ENCODE results near the gene FER. TPM values are rescaled to one million over a fixed set of nuclear protein-coding genes. Genes with fewer than 3 reads are reported as not detected.
"Not testable (repeated sequence)": the region's sequence is repeated elsewhere in the genome, so short reads cannot be mapped to it uniquely, and the experiment has no call there.

FER gene
- 12.3 TPM for total RNA-seq
- long read RNA-seq, partial matches to known transcripts = 0 of 17 reads
- long read RNA-seq, other reads (novel, unspliced or antisense) = 17 of 17 reads

DNA sequence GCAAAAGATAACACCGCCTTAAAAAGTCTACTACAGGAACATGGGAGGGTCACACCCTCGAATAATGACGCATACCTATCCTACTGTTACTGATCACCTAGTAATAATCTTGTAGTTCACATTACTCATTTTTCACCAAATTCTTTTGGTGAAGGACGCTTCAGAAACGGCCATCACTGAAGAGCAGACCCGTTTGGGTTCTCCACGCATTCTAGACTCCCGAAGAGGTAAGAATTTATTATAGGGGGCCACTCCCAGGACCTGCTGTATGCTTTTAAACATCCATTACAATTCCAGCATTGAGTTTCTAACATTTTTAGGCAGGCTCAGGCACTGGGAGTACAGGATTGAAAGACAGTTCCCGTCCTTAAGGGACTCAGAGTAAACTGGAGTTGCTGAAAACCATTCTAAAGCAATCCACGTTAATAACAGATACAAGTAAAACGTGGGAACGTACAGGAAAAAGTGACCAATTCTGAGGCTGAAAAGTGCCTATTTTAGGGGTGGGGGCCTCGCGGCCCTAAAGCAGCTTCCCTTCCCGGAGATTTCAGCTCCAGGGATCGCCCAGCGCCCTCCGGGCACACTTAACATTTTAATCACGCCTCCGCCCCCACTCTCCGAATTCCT lies at the start of gene FER:
TSS of gene FER (plus strand) at position 124 of the 627 bp plus-strand sequence. CDS start 50,286 bp downstream, outside the sequence.
- intact Hi-C loops (cut with micrococcal nuclease) = no loop called here
- ATAC-seq (peak; percentile 31), DNase-seq (no peak)

DNA sequence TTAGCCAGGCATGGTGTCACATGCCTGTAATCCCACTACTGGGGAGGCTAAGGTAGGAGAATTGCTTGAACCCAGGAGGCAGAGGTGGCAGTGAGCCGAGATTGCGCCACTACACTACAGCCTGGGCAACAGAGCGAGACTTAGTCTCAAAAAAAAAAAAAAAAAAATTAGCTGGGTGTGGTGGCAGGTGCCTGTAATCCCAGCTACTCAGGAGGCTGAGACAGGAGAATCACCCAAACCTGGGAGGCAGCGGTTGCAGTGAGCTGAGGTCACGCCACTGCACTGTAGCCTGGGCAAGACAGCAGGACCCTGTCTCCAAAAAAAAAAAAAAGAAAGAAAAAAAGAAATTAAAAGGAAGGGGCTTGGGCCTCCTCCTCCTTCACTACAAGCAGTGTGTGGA lies 47.3 kb upstream of the FER start:
- intact Hi-C loops (cut with micrococcal nuclease); DNase-seq; ATAC-seq: not testable (repeated sequence)

DNA sequence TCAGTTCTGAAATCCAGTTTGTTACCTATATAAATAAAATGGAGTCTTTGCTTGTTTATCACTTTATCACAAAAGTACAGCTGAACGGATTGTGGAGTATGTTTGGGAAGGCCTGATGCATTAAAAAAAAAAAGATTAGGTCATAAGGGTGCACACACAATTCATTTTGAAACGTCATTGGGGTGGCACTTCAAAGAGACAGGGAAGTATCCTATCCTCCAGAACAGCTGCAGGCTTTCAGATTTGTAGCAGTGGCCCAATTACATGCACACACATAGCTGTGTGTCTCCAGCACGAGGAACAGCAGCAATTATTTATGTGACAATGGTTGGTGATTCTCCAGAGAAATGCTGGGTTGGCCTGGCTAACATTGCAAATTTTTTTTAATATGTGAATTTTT lies 46.8 kb upstream of the FER start:
- ATAC-seq = no peak
- intact Hi-C loops (cut with micrococcal nuclease) = no loop called here

DNA sequence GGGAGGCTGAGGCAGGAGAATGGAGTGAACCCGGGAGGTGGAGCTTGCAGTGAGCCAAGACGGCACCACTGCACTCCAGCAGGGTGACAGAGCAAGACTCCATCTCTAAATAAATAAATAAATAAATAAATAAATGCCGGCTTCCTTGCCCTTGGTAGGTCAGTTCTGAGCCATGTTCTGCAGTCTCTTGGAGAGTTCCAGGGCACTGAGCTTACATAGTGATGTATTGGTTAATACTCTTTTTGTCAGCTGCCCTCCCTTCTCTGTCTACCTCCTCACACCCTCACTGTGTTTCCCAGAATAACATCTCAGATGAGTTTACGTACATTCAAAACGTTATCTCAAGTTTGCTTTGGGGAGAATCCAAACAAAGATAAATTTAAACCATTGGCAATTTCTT lies 45.2 kb upstream of the FER start:
- no peak for DNase-seq
- no peak for ATAC-seq
- intact Hi-C loops (cut with micrococcal nuclease) = no loop called here

More for the DNA sequence above, 46.8 kb upstream of the FER start:
- DNase-seq = no peak

DNA sequence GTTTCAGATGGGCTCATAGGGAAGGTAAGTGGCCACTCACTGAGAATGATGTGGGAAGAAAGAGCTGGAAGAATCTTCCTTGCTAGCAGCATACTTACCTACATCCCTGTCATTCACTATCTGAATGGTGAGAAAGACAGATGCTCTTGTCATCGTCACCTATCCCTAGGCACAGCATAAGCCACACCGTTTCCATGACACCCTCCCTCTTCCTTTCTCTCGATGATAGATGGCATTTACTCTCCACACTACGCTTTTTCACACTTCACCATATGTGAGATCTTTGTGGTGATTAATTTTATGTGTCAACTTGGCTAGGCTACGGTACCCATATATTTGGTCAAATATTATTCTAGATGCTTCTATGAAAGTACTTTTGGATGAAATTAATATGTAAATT lies 44.4 kb upstream of the FER start:
- intact Hi-C loops (cut with micrococcal nuclease) = no loop called here
- ATAC-seq = no peak
- no peak for DNase-seq

DNA sequence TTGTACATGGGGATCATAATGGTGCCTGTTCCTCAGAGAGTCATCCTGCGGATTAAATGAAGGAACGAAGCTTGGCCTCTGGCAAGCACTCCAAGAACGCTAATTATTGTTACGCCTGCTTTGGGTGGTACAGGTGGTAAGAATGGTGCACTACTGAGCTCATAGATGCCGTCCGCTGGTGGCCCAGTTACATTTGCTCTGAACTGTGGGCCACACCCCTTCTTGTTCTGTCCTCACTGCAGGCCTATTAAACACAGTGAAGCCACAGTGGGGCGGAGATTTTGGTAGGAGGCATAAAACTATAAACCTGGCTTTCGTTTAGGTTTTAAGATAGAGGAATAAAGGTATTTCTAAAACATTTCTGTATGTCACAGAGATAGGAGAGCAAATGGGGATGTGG lies 40.6 kb upstream of the FER start:
- intact Hi-C loops (cut with micrococcal nuclease) = no loop called here
- ATAC-seq (no peak), DNase-seq (no peak)

DNA sequence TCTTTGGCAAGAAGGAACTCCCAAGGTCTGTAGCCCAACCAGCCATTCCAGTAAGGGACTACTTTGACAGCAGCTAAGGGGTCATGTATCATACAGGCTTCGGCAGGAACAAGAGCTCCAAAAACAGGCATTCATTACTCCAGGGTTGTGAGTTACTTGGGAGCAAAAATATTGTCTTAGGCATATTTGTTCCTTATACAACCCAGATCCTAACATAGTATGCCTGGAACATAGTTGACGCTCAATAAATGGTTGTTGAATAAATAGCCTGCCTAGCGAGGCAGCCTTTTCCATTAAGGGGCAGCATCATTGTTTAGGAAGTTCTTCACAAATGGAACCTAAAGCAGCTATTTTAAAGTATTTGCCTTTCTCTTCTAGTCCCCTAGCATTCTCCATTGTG lies 35.8 kb upstream of the FER start:
- no peak for ATAC-seq
- intact Hi-C loops (cut with micrococcal nuclease) = no loop called here
- DNase-seq = no peak

DNA sequence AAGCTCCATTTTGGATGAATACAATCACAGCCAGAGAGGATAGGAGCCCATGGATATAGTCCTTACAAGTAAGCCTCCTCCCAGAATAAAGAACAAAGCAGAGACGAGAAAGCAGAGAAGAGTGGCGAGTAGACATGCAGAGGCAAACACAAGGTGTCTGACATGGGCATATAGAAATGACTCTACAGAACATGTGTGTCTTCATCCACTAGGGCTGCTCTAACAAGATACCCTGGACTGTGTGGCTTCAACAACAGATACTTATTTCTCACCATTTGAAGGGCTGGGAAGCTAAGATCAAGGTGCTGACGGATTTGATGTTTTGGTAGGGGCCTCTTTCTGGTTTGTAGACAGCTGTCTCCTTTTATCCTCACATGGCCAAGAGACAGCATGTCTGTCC lies 32.3 kb upstream of the FER start:
- no peak for DNase-seq
- intact Hi-C loops (cut with micrococcal nuclease) = no loop called here
- ATAC-seq = no peak

DNA sequence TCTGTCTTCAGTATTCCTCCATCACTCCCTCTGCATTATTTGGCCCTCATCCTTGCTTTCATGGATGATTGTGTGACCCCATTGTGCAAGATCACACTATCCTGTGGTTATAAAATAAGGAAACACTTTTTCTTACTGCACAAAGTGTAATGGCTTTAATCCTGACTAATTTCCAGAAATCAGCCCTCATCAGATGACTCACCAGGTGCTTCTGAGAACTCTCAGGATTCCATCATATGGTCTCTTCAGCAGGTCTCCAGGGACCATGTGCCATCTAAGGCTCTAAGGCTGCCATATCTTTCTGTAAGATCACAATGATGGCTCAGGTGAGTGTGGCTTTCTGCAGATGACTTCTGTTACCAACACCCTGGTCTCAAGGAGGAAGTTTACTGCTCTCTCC lies 27.3 kb upstream of the FER start:
- DNase-seq (no peak), ATAC-seq (no peak)
- intact Hi-C loops (cut with micrococcal nuclease) = no loop called here

DNA sequence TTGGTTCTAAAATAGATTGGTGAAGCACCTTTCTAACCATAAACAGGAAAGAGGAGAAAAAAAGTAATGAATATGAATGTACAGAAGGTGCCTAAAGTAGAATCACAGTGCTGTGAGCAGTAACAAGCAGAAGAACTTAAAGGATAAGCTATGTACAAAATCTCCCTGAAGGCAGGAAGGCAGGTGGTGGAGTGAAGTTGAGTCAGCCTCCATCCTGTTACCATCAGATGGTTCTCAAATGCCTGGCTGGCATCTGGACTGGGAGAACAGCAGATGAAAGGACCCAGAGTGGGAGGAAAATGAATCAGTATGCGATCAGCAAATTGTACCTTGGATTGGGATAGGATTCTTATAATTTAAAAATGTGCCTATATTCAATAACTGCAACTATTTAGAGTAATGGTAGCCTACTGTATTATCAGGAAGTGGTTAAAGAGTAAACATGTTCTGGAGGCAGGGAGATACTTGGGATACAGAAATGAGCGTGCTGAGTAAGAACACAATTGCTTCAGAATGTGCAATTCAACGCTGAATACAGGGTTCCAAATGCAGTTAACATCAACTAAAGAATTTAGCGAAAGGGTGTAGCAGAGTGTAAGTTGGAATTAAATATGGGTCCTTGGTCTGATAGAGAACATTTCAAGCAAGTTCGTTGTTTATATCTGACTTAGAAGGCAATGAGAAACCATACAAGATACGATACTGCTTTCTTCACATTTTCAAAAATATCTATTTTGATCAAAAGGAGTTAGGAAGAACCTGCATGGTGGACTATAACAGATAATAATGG lies 21.1 kb upstream of the FER start:
- ATAC-seq = no peak
- intact Hi-C loops (cut with micrococcal nuclease) = no loop called here
- no peak for DNase-seq

DNA sequence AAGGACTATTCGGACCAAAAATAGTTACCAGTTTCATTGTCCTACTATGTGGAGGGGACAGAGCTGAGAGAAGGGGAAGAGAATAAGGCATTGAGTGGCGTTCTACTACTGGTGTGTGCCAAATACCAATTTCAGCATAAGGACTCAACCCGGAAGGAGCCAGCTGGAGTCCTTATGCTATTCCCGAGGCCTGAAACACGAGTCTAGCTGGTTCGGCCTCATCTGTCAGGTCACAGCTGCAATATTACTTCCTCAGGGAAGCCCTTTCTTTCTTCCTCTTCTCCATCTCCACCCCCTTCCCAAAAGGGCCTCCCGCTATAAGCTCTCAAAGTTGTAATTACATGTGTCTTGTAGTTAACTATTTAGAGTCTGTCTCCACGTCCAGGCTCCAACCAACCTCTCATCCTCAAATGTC lies 20.5 kb upstream of the FER start:
- intact Hi-C loops (cut with micrococcal nuclease) = no loop called here
- no peak for DNase-seq
- ATAC-seq = peak; percentile 46

DNA sequence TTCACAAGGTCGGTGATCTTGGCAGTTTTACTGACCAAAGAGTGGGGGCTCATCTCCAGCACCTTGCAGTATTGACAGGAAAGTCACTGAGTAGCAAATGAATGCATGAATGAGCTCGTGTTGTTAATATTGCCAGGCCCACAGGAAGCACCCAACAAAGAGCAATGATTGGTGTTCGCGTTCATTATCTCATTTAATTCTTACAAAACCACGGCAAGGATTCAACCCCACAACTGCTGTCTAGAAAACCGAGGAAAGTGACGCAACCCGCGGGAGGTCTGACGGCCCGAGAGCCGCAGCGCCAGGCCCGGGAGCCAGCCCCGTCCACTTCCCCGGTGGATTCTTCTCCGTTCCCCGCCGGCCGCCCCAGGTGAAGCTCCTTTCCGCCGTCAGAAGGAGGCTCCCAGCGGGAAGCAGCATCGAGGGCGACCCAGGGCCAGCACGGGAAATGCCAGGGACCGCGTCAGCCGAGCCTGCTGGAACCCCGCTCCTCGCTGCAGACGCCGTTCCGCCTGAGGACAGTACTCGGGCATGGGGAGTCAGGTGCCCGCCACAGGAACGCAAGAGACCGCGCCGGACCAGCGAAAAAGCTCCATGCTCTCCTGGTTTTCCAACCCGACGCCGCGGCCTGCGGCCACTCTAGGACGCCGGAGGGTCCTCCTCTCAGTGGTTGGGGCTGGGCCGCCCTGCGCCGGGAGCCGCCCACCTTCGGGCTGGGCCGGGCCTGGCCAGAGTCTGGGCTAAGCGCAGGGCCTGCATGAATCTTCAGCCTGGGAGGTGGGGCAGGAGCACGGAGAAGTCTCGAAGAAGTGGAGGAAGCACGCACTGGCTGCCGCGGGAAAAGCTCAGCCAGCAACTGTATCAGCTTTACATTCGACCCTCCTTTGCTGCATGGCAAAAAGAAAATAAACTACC lies 19.8 kb upstream of the FER start:
- DNase-seq = peak; percentile 94
- intact Hi-C loops (cut with micrococcal nuclease) = no loop called here

DNA sequence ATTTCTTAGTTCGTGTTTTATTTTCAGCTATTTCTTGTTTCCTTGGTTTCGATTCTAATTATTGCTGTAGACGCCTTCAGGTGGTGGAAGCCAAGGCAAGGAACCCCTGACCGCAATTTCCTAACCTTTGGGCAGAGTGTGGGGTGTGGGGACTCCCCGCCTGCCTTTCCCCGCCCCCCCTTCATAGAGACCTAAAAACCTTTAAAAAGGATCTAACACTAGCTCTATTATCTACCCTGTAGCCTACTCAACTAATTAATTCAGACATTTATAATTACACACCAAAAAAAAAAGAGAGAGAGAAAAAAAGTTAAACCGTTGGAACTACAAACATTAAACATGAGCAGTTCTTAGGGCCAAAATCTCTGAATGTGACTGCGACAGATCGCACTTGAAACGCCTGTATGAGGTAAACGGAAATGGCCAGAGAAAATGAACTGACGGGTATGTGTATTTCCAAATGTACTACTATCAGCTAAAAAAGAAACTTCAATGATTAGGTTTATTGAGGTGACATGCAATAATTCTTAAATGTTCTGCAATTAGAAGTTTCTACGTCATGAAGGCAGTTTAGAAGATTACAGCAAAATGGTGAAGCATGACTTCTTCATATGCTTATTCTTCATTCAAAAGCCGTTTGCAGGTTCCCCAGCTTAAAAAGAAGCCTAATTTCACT lies 19.0 kb upstream of the FER start:
- DNase-seq (no peak), ATAC-seq (peak; percentile 4)
- intact Hi-C loops (cut with micrococcal nuclease) = no loop called here

More for the DNA sequence above, 19.8 kb upstream of the FER start:
- ATAC-seq = peak; percentile 100

DNA sequence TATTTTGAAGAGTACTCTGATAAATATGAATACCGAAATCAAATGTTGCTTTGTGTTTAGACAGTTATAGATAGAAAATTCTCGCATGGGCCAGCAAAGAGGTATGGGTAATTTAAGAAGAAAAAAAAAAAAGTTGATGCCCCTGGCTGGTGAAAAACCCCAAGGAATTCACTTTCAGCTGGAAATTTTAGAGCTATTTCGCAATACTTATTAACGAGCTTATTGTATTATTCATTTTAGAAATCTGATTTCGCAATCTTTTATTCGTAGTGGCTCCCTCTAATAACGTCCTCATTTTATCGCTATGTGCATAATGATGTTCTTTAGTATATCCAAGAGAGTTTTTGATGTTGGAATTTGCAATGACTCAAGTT lies 18.5 kb upstream of the FER start:
- intact Hi-C loops (cut with micrococcal nuclease) = no loop called here
- DNase-seq (no peak), ATAC-seq (no peak)

DNA sequence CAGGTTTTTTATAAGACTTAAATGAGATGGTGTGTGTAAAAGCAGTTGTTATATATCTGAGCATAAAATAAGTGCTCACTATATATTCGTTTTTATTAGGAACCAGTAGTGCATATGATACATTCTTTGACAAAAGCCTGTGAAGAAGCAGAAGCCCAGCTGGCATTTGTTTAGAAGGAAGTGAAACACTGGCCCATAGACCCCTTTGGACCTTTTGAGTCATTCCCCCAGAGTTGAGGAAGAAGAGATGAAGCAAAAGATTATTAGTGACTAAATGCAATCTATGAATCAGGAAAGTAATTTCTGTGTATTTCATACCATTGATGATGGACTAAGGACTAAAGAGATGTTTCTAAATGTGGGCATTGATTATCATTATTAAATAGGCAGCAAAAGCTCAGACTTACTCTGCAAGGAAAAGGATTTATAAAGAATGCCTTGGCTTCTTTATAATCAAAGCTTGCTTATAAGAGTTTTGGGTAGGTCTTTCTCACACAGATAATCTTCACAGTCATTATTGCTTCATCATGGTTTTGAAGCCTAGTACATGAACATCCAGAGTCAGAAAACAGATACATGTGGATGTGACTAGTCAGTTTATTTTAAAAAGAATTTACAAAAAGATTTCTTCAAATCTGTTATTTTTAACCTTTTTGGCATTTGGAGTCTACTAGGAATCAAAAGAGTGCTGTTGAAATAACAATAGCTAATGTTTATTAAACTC lies 16.9 kb upstream of the FER start:
- ATAC-seq (no peak), DNase-seq (no peak)
- intact Hi-C loops (cut with micrococcal nuclease) = no loop called here

DNA sequence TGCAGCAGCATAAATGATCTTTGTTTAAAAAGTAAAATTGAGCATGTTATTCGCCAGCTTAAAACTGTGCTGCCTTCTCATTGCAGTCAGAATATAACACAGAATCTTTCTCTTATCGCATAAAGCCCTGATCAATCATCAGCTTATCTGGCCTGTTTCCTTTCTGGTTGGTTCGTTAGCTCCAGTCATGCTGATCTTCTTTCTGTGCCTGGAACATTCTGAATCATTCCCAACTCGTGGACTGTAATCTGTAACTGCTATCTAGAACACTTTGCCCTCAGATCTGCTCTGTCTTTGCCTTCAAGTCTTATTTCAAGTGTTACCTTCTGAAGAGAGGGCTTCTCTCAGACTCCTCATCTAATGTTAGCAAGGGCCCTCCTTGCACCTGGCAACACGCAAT lies 11.9 kb upstream of the FER start:
- intact Hi-C loops (cut with micrococcal nuclease) = no loop called here
- no peak for DNase-seq
- ATAC-seq = no peak

DNA sequence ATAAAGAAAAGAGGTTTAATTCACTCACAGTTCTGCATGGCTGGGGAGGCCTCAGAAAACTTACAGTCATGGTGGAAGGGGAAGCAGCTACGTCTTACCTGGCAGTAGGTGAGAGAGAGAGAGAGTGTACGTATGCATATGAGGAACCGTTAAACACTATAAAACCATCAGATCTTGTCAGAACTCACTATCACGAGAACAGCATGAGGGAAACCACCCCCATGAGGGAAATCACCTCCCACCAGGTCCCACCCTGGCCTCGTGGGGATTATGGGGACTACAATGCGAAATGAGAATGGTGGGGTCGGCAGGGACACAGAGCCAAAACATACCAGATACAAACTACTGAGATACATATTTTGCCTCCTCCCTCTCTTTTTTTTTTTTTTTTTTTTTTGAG lies 10.8 kb upstream of the FER start:
- no peak for ATAC-seq
- intact Hi-C loops (cut with micrococcal nuclease) = no loop called here
- DNase-seq = no peak

DNA sequence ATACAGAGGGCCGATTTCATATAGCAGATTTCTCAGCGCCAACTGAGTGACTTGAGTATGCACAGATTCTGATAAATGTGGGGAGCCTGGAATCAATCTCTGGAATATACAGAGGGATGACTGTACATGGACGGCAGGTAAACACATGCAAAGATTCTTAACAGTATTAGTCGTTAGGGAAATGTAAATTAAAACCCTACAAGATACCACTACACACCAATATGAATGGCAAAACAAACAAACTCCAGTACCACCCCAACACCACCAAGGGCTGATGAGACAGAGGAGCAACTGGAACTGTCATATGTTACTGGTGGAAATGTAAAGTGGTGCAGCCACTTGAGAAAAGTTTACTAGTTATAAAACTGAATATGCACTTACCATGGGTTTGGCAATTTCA lies 8.3 kb upstream of the FER start:
- no peak for ATAC-seq
- no peak for DNase-seq
- intact Hi-C loops (cut with micrococcal nuclease) = no loop called here

DNA sequence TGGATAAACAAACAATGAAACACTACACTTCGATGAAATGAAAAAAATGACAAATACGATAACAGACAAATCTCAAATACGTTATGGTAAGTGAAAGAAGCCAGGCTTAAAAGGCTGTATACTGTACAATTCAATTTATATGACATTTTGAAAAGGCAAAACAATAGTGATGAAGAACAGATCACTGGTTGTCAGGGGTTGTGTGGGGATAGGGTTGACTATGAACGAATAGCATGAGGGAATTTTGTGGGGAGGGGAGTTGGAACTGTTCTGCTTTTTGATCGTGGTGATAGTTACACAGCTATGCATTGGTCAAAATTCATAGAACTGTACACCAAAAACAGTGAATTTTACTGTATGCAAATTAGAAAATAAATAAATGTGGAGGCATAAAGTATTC lies 7.8 kb upstream of the FER start:
- intact Hi-C loops (cut with micrococcal nuclease) = no loop called here
- ATAC-seq = no peak
- no peak for DNase-seq

All from left ventricle myocardium superior (tissue), 1 donor.